IPS DF 6.9 (cell line): ENCODE measurements around the gene OLIG1.

Source experiments
- DNase-seq: peaks from one replicate; pipeline ENCODE4 v3.0.0-alpha.2; 2013; ENCODE audit warnings: low read depth, low spot score
- H3K27ac ChIP-seq: one replicate; pipeline ENCODE4 v1.5.1; 2013; ENCODE audit warnings: low read length, control low read depth
- H3K27me3 ChIP-seq: 2 replicates; pipeline ENCODE4 v1.6.1; 2013; ENCODE audit warnings: mild to moderate bottlenecking, low read length; ENCODE audit not compliant: control insufficient read depth, insufficient read depth
- H3K36me3 ChIP-seq: 2 replicates; pipeline ENCODE4 v1.6.1; 2013; ENCODE audit warnings: low read length; ENCODE audit not compliant: control insufficient read depth, insufficient read depth
- H3K4me1 ChIP-seq: 2 replicates; pipeline ENCODE4 v1.6.1; 2013; ENCODE audit warnings: low read length; ENCODE audit not compliant: control insufficient read depth, insufficient read depth
- H3K4me3 ChIP-seq: 2 replicates; pipeline ENCODE4 v1.5.1; 2013; ENCODE audit warnings: mild to moderate bottlenecking, low read length
- H3K9me3 ChIP-seq: 2 replicates; pipeline ENCODE4 v1.6.1; 2013; ENCODE audit warnings: low read length, inconsistent platforms; ENCODE audit not compliant: control insufficient read depth, insufficient read depth
- WGBS: extraction: QIAGEN DNeasy Blood & Tissue Kit; methylation state at CpG from one replicate; pipeline ENCODE4 v1.1.7; 2013; ENCODE audit warnings: mixed read lengths, missing lambda C conversion rate; ENCODE audit not compliant: insufficient read length, insufficient coverage; 5-methylcytosine and 5-hydroxymethylcytosine counted together

Gene OLIG1

DNA sequence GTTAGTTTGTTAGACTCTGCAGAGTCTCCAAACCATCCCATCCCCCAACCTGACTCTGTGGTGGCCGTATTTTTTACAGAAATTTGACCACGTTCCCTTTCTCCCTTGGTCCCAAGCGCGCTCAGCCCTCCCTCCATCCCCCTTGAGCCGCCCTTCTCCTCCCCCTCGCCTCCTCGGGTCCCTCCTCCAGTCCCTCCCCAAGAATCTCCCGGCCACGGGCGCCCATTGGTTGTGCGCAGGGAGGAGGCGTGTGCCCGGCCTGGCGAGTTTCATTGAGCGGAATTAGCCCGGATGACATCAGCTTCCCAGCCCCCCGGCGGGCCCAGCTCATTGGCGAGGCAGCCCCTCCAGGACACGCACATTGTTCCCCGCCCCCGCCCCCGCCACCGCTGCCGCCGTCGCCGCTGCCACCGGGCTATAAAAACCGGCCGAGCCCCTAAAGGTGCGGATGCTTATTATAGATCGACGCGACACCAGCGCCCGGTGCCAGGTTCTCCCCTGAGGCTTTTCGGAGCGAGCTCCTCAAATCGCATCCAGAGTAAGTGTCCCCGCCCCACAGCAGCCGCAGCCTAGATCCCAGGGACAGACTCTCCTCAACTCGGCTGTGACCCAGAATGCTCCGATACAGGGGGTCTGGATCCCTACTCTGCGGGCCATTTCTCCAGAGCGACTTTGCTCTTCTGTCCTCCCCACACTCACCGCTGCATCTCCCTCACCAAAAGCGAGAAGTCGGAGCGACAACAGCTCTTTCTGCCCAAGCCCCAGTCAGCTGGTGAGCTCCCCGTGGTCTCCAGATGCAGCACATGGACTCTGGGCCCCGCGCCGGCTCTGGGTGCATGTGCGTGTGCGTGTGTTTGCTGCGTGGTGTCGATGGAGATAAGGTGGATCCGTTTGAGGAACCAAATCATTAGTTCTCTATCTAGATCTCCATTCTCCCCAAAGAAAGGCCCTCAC lies 44.2 kb upstream of the OLIG1 start, which contains the start of gene OLIG2:
Gene OLIG2 (plus strand): TSS at position 447 of the 954 bp plus-strand sequence. CDS start 928 bp downstream, outside the sequence.
- H3K9me3 ChIP-seq: no peaks in the 10 kb centered on the region
- peak; percentile 88 for DNase-seq
- H3K27ac ChIP-seq: no peak within 1 kb of the TSS
- H3K4me3 ChIP-seq: peak within 1 kb of the TSS; percentile 35; the same call in 1 of the 2 replicates
- WGBS: no CpG with 5 or more reads among the region's 59 CpGs
- H3K36me3 ChIP-seq: no peaks in the 10 kb centered on the region; the same call in 1 of the 2 replicates
- H3K27me3 ChIP-seq: peaks cover 95% of the 10 kb centered on the region
- peaks cover 13% of the 10 kb centered on the region; the same call in 1 of the 2 replicates for H3K4me1 ChIP-seq

DNA sequence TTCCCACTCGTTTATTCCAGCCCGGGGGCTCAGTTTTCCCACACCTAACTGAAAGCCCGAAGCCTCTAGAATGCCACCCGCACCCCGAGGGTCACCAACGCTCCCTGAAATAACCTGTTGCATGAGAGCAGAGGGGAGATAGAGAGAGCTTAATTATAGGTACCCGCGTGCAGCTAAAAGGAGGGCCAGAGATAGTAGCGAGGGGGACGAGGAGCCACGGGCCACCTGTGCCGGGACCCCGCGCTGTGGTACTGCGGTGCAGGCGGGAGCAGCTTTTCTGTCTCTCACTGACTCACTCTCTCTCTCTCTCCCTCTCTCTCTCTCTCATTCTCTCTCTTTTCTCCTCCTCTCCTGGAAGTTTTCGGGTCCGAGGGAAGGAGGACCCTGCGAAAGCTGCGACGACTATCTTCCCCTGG lies 43.5 kb upstream of the OLIG1 start:
- Histone ChIP-seq H3K9me3 (no peaks in the 10 kb centered on the region), H3K4me3 (no peak overlapping the region), H3K27me3 (peaks cover 95% of the 10 kb centered on the region), H3K36me3 (no peaks in the 10 kb centered on the region; the same call in 1 of the 2 replicates), H3K4me1 (peaks cover 13% of the 10 kb centered on the region; the same call in 1 of the 2 replicates), H3K27ac (no peak overlapping the region)
- no CpG with 5 or more reads among the region's 21 CpGs for WGBS
- no peak for DNase-seq

DNA sequence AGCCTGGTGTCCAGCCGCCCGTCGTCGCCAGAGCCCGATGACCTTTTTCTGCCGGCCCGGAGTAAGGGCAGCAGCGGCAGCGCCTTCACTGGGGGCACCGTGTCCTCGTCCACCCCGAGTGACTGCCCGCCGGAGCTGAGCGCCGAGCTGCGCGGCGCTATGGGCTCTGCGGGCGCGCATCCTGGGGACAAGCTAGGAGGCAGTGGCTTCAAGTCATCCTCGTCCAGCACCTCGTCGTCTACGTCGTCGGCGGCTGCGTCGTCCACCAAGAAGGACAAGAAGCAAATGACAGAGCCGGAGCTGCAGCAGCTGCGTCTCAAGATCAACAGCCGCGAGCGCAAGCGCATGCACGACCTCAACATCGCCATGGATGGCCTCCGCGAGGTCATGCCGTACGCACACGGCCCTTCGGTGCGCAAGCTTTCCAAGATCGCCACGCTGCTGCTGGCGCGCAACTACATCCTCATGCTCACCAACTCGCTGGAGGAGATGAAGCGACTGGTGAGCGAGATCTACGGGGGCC lies 43.0 kb upstream of the OLIG1 start:
- Histone ChIP-seq H3K27me3 (peaks cover 95% of the 10 kb centered on the region), H3K4me3 (no peak overlapping the region; the same call in 1 of the 2 replicates), H3K27ac (no peak overlapping the region), H3K9me3 (no peaks in the 10 kb centered on the region), H3K36me3 (no peaks in the 10 kb centered on the region; the same call in 1 of the 2 replicates), H3K4me1 (peaks cover 13% of the 10 kb centered on the region; the same call in 1 of the 2 replicates)
- WGBS: no CpG with 5 or more reads among the region's 54 CpGs
- DNase-seq: no peak

DNA sequence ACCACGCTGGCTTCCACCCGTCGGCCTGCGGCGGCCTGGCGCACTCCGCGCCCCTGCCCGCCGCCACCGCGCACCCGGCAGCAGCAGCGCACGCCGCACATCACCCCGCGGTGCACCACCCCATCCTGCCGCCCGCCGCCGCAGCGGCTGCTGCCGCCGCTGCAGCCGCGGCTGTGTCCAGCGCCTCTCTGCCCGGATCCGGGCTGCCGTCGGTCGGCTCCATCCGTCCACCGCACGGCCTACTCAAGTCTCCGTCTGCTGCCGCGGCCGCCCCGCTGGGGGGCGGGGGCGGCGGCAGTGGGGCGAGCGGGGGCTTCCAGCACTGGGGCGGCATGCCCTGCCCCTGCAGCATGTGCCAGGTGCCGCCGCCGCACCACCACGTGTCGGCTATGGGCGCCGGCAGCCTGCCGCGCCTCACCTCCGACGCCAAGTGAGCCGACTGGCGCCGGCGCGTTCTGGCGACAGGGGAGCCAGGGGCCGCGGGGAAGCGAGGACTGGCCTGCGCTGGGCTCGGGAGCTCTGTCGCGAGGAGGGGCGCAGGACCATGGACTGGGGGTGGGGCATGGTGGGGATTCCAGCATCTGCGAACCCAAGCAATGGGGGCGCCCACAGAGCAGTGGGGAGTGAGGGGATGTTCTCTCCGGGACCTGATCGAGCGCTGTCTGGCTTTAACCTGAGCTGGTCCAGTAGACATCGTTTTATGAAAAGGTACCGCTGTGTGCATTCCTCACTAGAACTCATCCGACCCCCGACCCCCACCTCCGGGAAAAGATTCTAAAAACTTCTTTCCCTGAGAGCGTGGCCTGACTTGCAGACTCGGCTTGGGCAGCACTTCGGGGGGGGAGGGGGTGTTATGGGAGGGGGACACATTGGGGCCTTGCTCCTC lies 42.3 kb upstream of the OLIG1 start:
- Histone ChIP-seq H3K9me3 (no peaks in the 10 kb centered on the region), H3K27me3 (peaks cover 95% of the 10 kb centered on the region), H3K4me1 (peaks cover 11% of the 10 kb centered on the region; the same call in 1 of the 2 replicates), H3K4me3 (no peak overlapping the region; the same call in 1 of the 2 replicates), H3K36me3 (no peaks in the 10 kb centered on the region; the same call in 1 of the 2 replicates), H3K27ac (no peak overlapping the region)
- WGBS: no CpG with 5 or more reads among the region's 85 CpGs
- no peak for DNase-seq

DNA sequence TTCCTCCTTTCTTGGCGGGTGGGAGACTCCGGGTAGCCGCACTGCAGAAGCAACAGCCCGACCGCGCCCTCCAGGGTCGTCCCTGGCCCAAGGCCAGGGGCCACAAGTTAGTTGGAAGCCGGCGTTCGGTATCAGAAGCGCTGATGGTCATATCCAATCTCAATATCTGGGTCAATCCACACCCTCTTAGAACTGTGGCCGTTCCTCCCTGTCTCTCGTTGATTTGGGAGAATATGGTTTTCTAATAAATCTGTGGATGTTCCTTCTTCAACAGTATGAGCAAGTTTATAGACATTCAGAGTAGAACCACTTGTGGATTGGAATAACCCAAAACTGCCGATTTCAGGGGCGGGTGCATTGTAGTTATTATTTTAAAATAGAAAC lies 41.7 kb upstream of the OLIG1 start:
- Histone ChIP-seq H3K4me1 (peaks cover 13% of the 10 kb centered on the region; the same call in 1 of the 2 replicates), H3K27me3 (peaks cover 95% of the 10 kb centered on the region), H3K9me3 (no peaks in the 10 kb centered on the region), H3K4me3 (no peak overlapping the region), H3K36me3 (no peaks in the 10 kb centered on the region; the same call in 1 of the 2 replicates), H3K27ac (no peak overlapping the region)
- no peak for DNase-seq
- no CpG with 5 or more reads among the region's 15 CpGs for WGBS

DNA sequence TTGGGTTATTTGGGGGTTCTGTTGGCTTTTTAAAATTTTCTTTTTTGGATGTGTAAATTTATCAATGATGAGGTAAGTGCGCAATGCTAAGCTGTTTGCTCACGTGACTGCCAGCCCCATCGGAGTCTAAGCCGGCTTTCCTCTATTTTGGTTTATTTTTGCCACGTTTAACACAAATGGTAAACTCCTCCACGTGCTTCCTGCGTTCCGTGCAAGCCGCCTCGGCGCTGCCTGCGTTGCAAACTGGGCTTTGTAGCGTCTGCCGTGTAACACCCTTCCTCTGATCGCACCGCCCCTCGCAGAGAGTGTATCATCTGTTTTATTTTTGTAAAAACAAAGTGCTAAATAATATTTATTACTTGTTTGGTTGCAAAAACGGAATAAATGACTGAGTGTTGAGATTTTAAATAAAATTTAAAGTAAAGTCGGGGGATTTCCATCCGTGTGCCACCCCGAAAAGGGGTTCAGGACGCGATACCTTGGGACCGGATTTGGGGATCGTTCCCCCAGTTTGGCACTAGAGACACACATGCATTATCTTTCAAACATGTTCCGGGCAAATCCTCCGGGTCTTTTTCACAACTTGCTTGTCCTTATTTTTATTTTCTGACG lies 41.1 kb upstream of the OLIG1 start:
- Histone ChIP-seq H3K27me3 (peaks cover 95% of the 10 kb centered on the region), H3K4me3 (no peak overlapping the region), H3K27ac (no peak overlapping the region), H3K4me1 (peaks cover 13% of the 10 kb centered on the region), H3K9me3 (no peaks in the 10 kb centered on the region), H3K36me3 (no peaks in the 10 kb centered on the region; the same call in 1 of the 2 replicates)
- WGBS: 88% methylated on average over 1 of the region's 28 CpGs
- no peak for DNase-seq

DNA sequence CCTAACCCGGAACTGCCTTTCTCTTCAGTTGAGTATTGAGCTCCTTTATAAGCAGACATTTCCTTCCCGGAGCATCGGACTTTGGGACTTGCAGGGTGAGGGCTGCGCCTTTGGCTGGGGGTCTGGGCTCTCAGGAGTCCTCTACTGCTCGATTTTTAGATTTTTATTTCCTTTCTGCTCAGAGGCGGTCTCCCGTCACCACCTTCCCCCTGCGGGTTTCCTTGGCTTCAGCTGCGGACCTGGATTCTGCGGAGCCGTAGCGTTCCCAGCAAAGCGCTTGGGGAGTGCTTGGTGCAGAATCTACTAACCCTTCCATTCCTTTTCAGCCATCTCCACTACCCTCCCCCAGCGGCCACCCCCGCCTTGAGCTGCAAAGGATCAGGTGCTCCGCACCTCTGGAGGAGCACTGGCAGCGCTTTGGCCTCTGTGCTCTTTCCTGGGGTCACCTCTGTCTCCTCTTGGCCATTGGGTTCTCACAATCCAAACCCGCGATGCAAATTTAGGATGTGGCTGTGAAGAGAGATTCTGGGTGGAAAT lies 40.5 kb upstream of the OLIG1 start:
- H3K27me3 ChIP-seq: peaks cover 95% of the 10 kb centered on the region
- WGBS: no CpG with 5 or more reads among the region's 19 CpGs
- H3K36me3 ChIP-seq: no peaks in the 10 kb centered on the region; the same call in 1 of the 2 replicates
- no peak overlapping the region for H3K27ac ChIP-seq
- peaks cover 13% of the 10 kb centered on the region for H3K4me1 ChIP-seq
- no peak overlapping the region for H3K4me3 ChIP-seq
- no peak for DNase-seq
- no peaks in the 10 kb centered on the region for H3K9me3 ChIP-seq

DNA sequence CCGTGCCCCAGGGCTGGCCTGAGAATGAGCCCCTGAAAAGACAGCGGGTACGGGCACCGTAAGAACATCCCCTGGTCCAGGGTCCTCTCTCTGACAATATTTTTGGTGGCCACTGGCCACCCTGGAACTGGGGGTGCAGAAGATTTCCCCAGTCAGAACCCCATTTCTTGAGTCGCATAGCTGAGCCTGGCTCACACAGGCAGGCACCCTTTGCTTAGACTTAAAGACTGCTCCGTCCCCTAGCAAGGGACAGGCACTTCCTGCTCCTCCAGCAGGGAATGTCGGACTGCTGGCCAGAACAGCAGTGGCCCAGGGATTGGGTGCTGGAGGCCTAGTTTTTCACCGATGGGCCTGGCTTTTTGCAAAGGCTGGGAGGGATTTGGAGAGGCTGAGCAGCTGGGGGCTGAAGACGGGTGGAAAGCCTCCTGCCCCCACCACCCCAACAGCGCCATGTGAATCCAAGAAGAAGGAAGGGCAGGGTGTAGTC lies 39.9 kb upstream of the OLIG1 start:
- no peak overlapping the region for H3K4me3 ChIP-seq
- H3K27me3 ChIP-seq: peaks cover 95% of the 10 kb centered on the region
- peaks cover 12% of the 10 kb centered on the region for H3K4me1 ChIP-seq
- H3K9me3 ChIP-seq: no peaks in the 10 kb centered on the region
- no peak for DNase-seq
- WGBS: no CpG with 5 or more reads among the region's 10 CpGs
- H3K36me3 ChIP-seq: no peaks in the 10 kb centered on the region; the same call in 1 of the 2 replicates
- H3K27ac ChIP-seq: no peak overlapping the region

DNA sequence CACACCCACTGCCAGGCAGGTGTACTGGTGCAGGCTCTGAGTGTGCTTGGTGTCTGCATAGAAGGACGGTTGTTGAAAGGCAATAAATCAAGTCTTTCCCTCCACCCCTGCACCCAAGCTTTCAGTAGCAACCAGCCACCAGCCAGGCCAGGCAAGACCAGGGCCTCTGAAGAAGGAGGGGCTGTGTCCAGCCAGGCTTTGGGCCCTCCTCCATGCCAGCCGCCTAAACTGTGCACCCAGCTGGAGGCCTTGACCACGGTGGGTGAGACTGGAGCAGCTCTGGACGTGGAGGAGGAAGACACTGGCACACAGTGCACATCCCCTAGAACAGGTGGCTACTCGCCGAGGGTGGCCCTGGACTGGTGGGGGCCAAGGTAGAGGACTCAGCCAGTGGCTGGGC lies 39.3 kb upstream of the OLIG1 start:
- Histone ChIP-seq H3K27ac (no peak overlapping the region), H3K4me3 (no peak overlapping the region), H3K9me3 (no peaks in the 10 kb centered on the region), H3K36me3 (no peaks in the 10 kb centered on the region; the same call in 1 of the 2 replicates), H3K4me1 (peaks cover 16% of the 10 kb centered on the region), H3K27me3 (peaks cover 99% of the 10 kb centered on the region)
- WGBS: no CpG with 5 or more reads among the region's 6 CpGs
- DNase-seq: no peak
